Measurements from ENCODE around the gene TRAK1.

GRCh38 chr3:42148086-42148848 lies 57.1 kb downstream of the TRAK1 start:
- TF ChIP-seq CTCF (IDR thresholded peaks at IDR 0.05) (no peak), E2F1 (CRISPR knock-in tag; IDR thresholded peaks at IDR 0.05) (no peak), E2F5 (CRISPR knock-in tag; IDR thresholded peaks at IDR 0.05) (no peak), PRDM15 (CRISPR knock-in tag; IDR thresholded peaks at IDR 0.05) (no peak), AFF4 (CRISPR knock-in tag; IDR thresholded peaks at IDR 0.05; ENCODE audit: borderline replicate concordance) (no peak), NR2C2 (CRISPR knock-in tag; IDR thresholded peaks at IDR 0.05) (no peak), MYBL2 (CRISPR knock-in tag; IDR thresholded peaks at IDR 0.05) (no peak), CREB1 (CRISPR knock-in tag; IDR thresholded peaks at IDR 0.05) (no peak), TEAD1 (CRISPR knock-in tag; IDR thresholded peaks at IDR 0.05) (no peak), ZNF263 (CRISPR knock-in tag; IDR thresholded peaks at IDR 0.05; ENCODE audit: low read depth) (no peak), ZNF121 (CRISPR knock-in tag; IDR thresholded peaks at IDR 0.05) (no peak)
